22Rv1 (cell line): ENCODE measurements around the gene CECR2.

ENCODE experiments used
- CTCF ChIP-seq: fragments of 450-650 bp; IDR thresholded peaks from 2 replicates; pipeline ENCODE4 v1.5.1; 2017; ENCODE audit warnings: mild to moderate bottlenecking
- ZFX ChIP-seq: fragments of 450-650 bp; IDR thresholded peaks from 2 replicates; pipeline ENCODE4 v1.6.1; 2017; ENCODE audit warnings: antibody characterized with exemption, borderline replicate concordance

GRCh38 chr22:17548756-17549035 is 179.4 kb downstream of the CECR2 start:
- no peak for TF ChIP-seq CTCF
- no peak for TF ChIP-seq ZFX
